Neural cell (in vitro differentiated cells): ENCODE measurements around the gene STN1. TPM values are rescaled to one million over a fixed set of nuclear protein-coding genes. Genes with fewer than 3 reads are reported as not detected.

Source experiments
- H2AFZ ChIP-seq: fragments of 200-600, 300-800 bp; sonication (generic), shearing (Covaris generic); 2 replicates; pipeline ENCODE4 v1.6.0; 2014; ENCODE audit warnings: low read depth, mild to moderate bottlenecking, antibody characterized with exemption, low read length, moderate library complexity
- H3F3A ChIP-seq: fragments of 200-600 bp; shearing (Covaris generic); 2 replicates; pipeline ENCODE4 v1.6.1; 2016; ENCODE audit warnings: mild to moderate bottlenecking, moderate library complexity, mixed read lengths, antibody characterized with exemption, low read length; ENCODE audit not compliant: insufficient read depth, poor library complexity, severe bottlenecking
- H3K27ac ChIP-seq: fragments of 200-600, 300-800 bp; sonication (generic), shearing (Covaris generic); 2 replicates; pipeline ENCODE4 v1.5.1; 2014; ENCODE audit warnings: mild to moderate bottlenecking, low read length, moderate library complexity
- H3K27me3 ChIP-seq: fragments of 300-800, 200-600 bp; sonication (generic), shearing (Covaris generic); 2 replicates; pipeline ENCODE4 v1.6.0; 2014; ENCODE audit warnings: mild to moderate bottlenecking, low read depth, low read length, moderate library complexity; ENCODE audit not compliant: insufficient read depth
- H3K36me3 ChIP-seq: fragments of 300-800, 200-600 bp; sonication (generic), shearing (Covaris generic); 2 replicates; pipeline ENCODE4 v1.5.1; 2014; ENCODE audit warnings: mild to moderate bottlenecking, antibody characterized with exemption, low read length, moderate library complexity; ENCODE audit not compliant: insufficient read depth
- H3K4me2 ChIP-seq: fragments of 300-800, 200-600 bp; sonication (generic), shearing (Covaris generic); 2 replicates; pipeline ENCODE4 v1.6.0; 2014; ENCODE audit warnings: mild to moderate bottlenecking, low read length
- H3K4me3 ChIP-seq: fragments of 300-800, 200-600 bp; sonication (generic), shearing (Covaris generic); 2 replicates; pipeline ENCODE4 v1.5.1; 2014; ENCODE audit warnings: mild to moderate bottlenecking, low read length, moderate library complexity
- H3K79me2 ChIP-seq: fragments of 200-600 bp; shearing (Covaris generic); replicated peaks from 2 replicates; pipeline ENCODE4 v1.6.0; 2014; ENCODE audit warnings: mild to moderate bottlenecking, low read length, moderate library complexity; ENCODE audit not compliant: insufficient read depth
- H3K9ac ChIP-seq: fragments of 300-800, 200-600 bp; sonication (generic), shearing (Covaris generic); 2 replicates; pipeline ENCODE4 v1.6.1; 2016; ENCODE audit warnings: mild to moderate bottlenecking, low read length, mixed read lengths
- H3K9me2 ChIP-seq: fragments of 200-600 bp; shearing (Covaris generic); 2 replicates; pipeline ENCODE4 v1.6.1; 2016; ENCODE audit warnings: mild to moderate bottlenecking, low read length, mixed read lengths; ENCODE audit not compliant: insufficient read depth
- H3K9me3 ChIP-seq: fragments of 200-600, 300-800 bp; sonication (generic), shearing (Covaris generic); 2 replicates; pipeline ENCODE4 v1.6.1; 2016; ENCODE audit warnings: mild to moderate bottlenecking, mixed run types, low read length, moderate library complexity, mixed read lengths
- H4K20me1 ChIP-seq: fragments of 200-600 bp; shearing (Covaris generic); 2 replicates; pipeline ENCODE4 v1.6.1; 2016; ENCODE audit warnings: mild to moderate bottlenecking, mixed run types; ENCODE audit not compliant: insufficient read depth
- CTCF ChIP-seq: fragments of 450-650 bp; IDR thresholded peaks from 2 replicates; pipeline ENCODE4 v1.5.1; 2014; ENCODE audit warnings: antibody characterized with exemption, mild to moderate bottlenecking, moderate library complexity; ENCODE audit not compliant: poor library complexity, severe bottlenecking
- EP300 ChIP-seq: fragments of 450-650 bp; conservative IDR thresholded peaks from 2 replicates; pipeline ENCODE4 v1.6.1; 2014; ENCODE audit warnings: antibody characterized with exemption, mild to moderate bottlenecking, moderate library complexity; ENCODE audit not compliant: poor library complexity, severe bottlenecking
- EZH2 ChIP-seq: fragments of 200-600, 300-800 bp; shearing (Covaris generic), sonication (generic); IDR thresholded peaks from 2 replicates; pipeline ENCODE4 v1.6.1; 2014; ENCODE audit warnings: antibody characterized with exemption, low read length, borderline replicate concordance, mild to moderate bottlenecking; ENCODE audit not compliant: insufficient read depth, poor library complexity, severe bottlenecking
- MXI1 ChIP-seq: fragments of 450-650 bp; conservative IDR thresholded peaks from 2 replicates; pipeline ENCODE4 v1.6.1; 2014; ENCODE audit warnings: antibody characterized with exemption, mild to moderate bottlenecking; ENCODE audit not compliant: poor library complexity, severe bottlenecking
- POLR2AphosphoS5 ChIP-seq: IDR thresholded peaks from 2 replicates; pipeline ENCODE4 v1.6.1; 2012
- RAD21 ChIP-seq: fragments of 450-650 bp; conservative IDR thresholded peaks from 2 replicates; pipeline ENCODE4 v1.6.1; 2014; ENCODE audit warnings: antibody characterized with exemption, mild to moderate bottlenecking, moderate library complexity
- REST ChIP-seq: IDR thresholded peaks from 2 replicates; pipeline ENCODE4 v1.6.1; 2012; ENCODE audit warnings: borderline replicate concordance
- SMC3 ChIP-seq: fragments of 450-650 bp; conservative IDR thresholded peaks from 2 replicates; pipeline ENCODE4 v1.6.1; 2014; ENCODE audit warnings: antibody characterized with exemption, mild to moderate bottlenecking, moderate library complexity; ENCODE audit not compliant: poor library complexity
- TAF1 ChIP-seq: IDR thresholded peaks from 2 replicates; pipeline ENCODE4 v1.6.1; 2012; ENCODE audit warnings: low read depth
- polyA plus RNA-seq: library from polyadenylated mRNA; depleted of rRNA; stranded (reverse); fragments of >200 nt; gene quantifications from 2 replicates; pipeline ENCODE4 v1.2.3, GENCODE V29; 2014

STN1 gene
- polyA plus RNA-seq, 1 donor from 2014 or later, result 9.4 TPM

GRCh38 chr10:103905441-103905840 lies 12.5 kb downstream of the STN1 start:
- no peaks in the 10 kb centered on the region for H3K9me2 ChIP-seq
- H3K9ac ChIP-seq, result no peak overlapping the region
- no peak overlapping the region for H3K4me2 ChIP-seq
- no peak overlapping the region for H3K27ac ChIP-seq
- TF ChIP-seq EZH2 (no peak), CTCF (no peak), POLR2AphosphoS5 (no peak), REST (no peak), MXI1 (no peak), TAF1 (no peak), RAD21 (no peak), SMC3 (no peak)
- no peaks in the 10 kb centered on the region for H3K27me3 ChIP-seq
- no peaks in the 10 kb centered on the region for H3K36me3 ChIP-seq
- no peaks in the 10 kb centered on the region for H4K20me1 ChIP-seq
- no peaks in the 10 kb centered on the region for H3K79me2 ChIP-seq
- no peaks in the 10 kb centered on the region for H3F3A ChIP-seq
- no peaks in the 10 kb centered on the region for H3K9me3 ChIP-seq
- H3K4me3 ChIP-seq, result no peak overlapping the region
- H2AFZ ChIP-seq, result no peak overlapping the region

DNA sequence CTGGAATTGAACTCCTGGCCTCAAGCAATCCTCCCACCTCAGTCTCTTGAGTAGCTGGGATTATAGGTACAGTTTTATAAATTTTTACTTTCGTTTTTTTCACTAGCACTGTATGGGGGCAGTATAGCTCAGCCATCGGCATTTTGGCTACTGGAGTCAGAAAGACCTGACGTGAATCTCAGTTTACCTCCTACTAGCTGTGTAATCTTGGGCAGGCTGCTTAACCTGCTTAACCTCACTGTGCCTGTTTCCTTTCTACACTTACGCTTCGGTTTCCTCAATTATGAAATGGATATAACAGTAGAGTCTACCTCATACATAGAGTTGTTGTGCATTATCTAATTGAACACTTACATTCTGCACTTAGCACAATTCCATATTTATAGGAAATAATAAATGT lies 16.7 kb downstream of the STN1 start:
- no peak overlapping the region for H3K4me3 ChIP-seq
- no peaks in the 10 kb centered on the region for H3K9me3 ChIP-seq
- H3K9ac ChIP-seq, result no peak overlapping the region
- H3K4me2 ChIP-seq, result no peak overlapping the region
- H2AFZ ChIP-seq, result no peak overlapping the region
- H3K79me2 ChIP-seq, result no peaks in the 10 kb centered on the region
- H3K27me3 ChIP-seq, result no peaks in the 10 kb centered on the region
- H3K27ac ChIP-seq, result no peak overlapping the region
- H3F3A ChIP-seq, result no peaks in the 10 kb centered on the region
- H3K36me3 ChIP-seq, result peaks cover 7% of the 10 kb centered on the region
- H3K9me2 ChIP-seq, result no peaks in the 10 kb centered on the region
- TF ChIP-seq CTCF (no peak), RAD21 (no peak), POLR2AphosphoS5 (no peak), REST (no peak), SMC3 (no peak), EP300 (no peak), TAF1 (no peak)
- no peaks in the 10 kb centered on the region for H4K20me1 ChIP-seq
